B cell (primary cell): Measurements from ENCODE around the gene ZNF652. TPM values are rescaled to one million over a fixed set of nuclear protein-coding genes. Genes with fewer than 3 reads are reported as not detected.

Source experiments
- ATAC-seq: fragments of 200-7000 bp; cut with Tn5 transposase; one replicate; pipeline ENCODE4 v1.10.0; 2021; ENCODE audit warnings: low read depth, mild to moderate bottlenecking, moderate number of reproducible peaks, moderate library complexity
- CTCF ChIA-PET: fragments of 350-600 bp; sonication (Branson Sonifier 250); formaldehyde crosslinking; loops from one replicate; lab custom pipeline; 2021; ENCODE audit warnings: antibody characterized with exemption, inconsistent platforms; lab: Charles Lee
- POLR2A ChIA-PET: fragments of 350-600 bp; sonication (Branson Sonifier 250); formaldehyde crosslinking; loops from one replicate; lab custom pipeline; 2021; ENCODE audit warnings: antibody characterized with exemption; lab: Charles Lee
- DNase-seq: peaks from one replicate; pipeline ENCODE4 v3.0.0; 2013
- H2AFZ ChIP-seq: 2 replicates; pipeline ENCODE4 v1.6.1; 2012; ENCODE audit warnings: mild to moderate bottlenecking, low read depth, low read length; ENCODE audit not compliant: insufficient read depth, poor library complexity, severe bottlenecking
- H3K27ac ChIP-seq, 2 donors: 1 replicate in 1 of 2; 2 replicates in 1 of 2; pipeline ENCODE4 v1.5.1; 2012 to 2013; ENCODE audit warnings: low read length in 2 of 2, mild to moderate bottlenecking in 2 of 2, moderate library complexity in 1 of 2
- H3K27me3 ChIP-seq, 4 experiments: fragments of 200-600 bp in 1 of 4; sonication (generic) in 1 of 4; replicated peaks in 1 of 4; 1 replicate in 2 of 4; 2 replicates in 2 of 4; pipeline versions ENCODE4 v1.6.1 to v1.7.0; 2013 to 2016; ENCODE audit warnings: low read length in 3 of 4, mild to moderate bottlenecking in 2 of 4, mixed read lengths in 1 of 4, moderate library complexity in 1 of 4; ENCODE audit not compliant: insufficient read depth in 4 of 4, control insufficient read depth in 3 of 4; ENCODE audit errors: control extremely low read depth in 1 of 4
- H3K36me3 ChIP-seq, 2 experiments: replicated peaks in 1 of 2; 1 replicate in 1 of 2; 2 replicates in 1 of 2; pipeline versions ENCODE4 v1.6.1 to v1.7.1; 2013; ENCODE audit warnings: low read length in 1 of 2; ENCODE audit not compliant: insufficient read depth in 2 of 2, control insufficient read depth in 1 of 2; ENCODE audit errors: control extremely low read depth in 1 of 2, extremely low read depth in 1 of 2
- H3K4me1 ChIP-seq, 2 donors: fragments of 200-600 bp in 1 of 2; sonication (generic) in 1 of 2; 1 replicate in 1 of 2; 2 replicates in 1 of 2; pipeline versions ENCODE4 v1.5.1 to v1.6.1; 2013 to 2017; ENCODE audit warnings: low read length in 2 of 2; ENCODE audit not compliant: control insufficient read depth in 2 of 2, insufficient read depth in 2 of 2
- H3K4me2 ChIP-seq: replicated peaks from 2 replicates; pipeline ENCODE3; 2012; ENCODE audit warnings: mild to moderate bottlenecking, low read depth, low read length; ENCODE audit not compliant: poor library complexity, severe bottlenecking
- H3K4me3 ChIP-seq, 5 experiments: fragments of 200-600 bp in 1 of 5; sonication (generic) in 1 of 5; 1 replicate in 3 of 5; 2 replicates in 2 of 5; pipeline versions ENCODE4 v1.5.1 to v1.7.0; 2011 to 2016; ENCODE audit warnings: low read length in 4 of 5, mild to moderate bottlenecking in 4 of 5, low read depth in 2 of 5, control low read depth in 1 of 5, moderate library complexity in 1 of 5; ENCODE audit not compliant: insufficient read depth in 1 of 5; ENCODE audit errors: control extremely low read depth in 1 of 5, extremely low read depth in 1 of 5
- H3K79me2 ChIP-seq: fragments of 200-600 bp; sonication (generic); one replicate; pipeline ENCODE4 v1.6.0; 2016; ENCODE audit warnings: low read length; ENCODE audit not compliant: control insufficient read depth, insufficient read depth
- H3K9ac ChIP-seq: fragments of 200-600 bp; sonication (generic); 2 replicates; pipeline ENCODE4 v1.6.1; 2017; ENCODE audit warnings: mild to moderate bottlenecking, low read length, moderate library complexity
- H3K9me3 ChIP-seq, 3 donors: one replicate each; pipeline versions ENCODE4 v1.6.1 to v1.7.1; 2013; ENCODE audit warnings: low read length in 2 of 3; ENCODE audit not compliant: control insufficient read depth in 2 of 3, insufficient read depth in 1 of 3; ENCODE audit errors: control extremely low read depth in 1 of 3
- H4K20me1 ChIP-seq: 2 replicates; pipeline ENCODE4 v1.6.0; 2012; ENCODE audit warnings: mild to moderate bottlenecking, low read length; ENCODE audit not compliant: insufficient read depth, control insufficient read depth, poor library complexity, severe bottlenecking
- H3K27ac Mint-ChIP-seq: one replicate; pipeline ENCODE4 v1.8.0; 2021; ENCODE audit warnings: mixed read lengths
- H3K27me3 Mint-ChIP-seq: one replicate; pipeline ENCODE4 v1.8.0; 2021; ENCODE audit warnings: mixed read lengths
- H3K4me1 Mint-ChIP-seq: one replicate; pipeline ENCODE4 v1.8.0; 2021; ENCODE audit warnings: mixed read lengths
- H3K4me3 Mint-ChIP-seq: one replicate; pipeline ENCODE4 v1.8.0; 2021; ENCODE audit warnings: mixed read lengths
- H3K9me3 Mint-ChIP-seq: one replicate; pipeline ENCODE4 v1.8.0; 2022; ENCODE audit warnings: mixed read lengths; ENCODE audit not compliant: insufficient read depth
- CTCF ChIP-seq: fragments of 200-600 bp; IDR thresholded peaks from one replicate; pipeline ENCODE4 v1.8.0; 2022; ENCODE audit warnings: antibody characterized with exemption, mild to moderate bottlenecking
- EZH2 ChIP-seq: IDR thresholded peaks from 2 replicates; pipeline ENCODE4 v1.6.1; 2012; ENCODE audit warnings: borderline replicate concordance, low read depth, mild to moderate bottlenecking, moderate library complexity, low read length; ENCODE audit not compliant: insufficient read depth, poor library complexity, severe bottlenecking
- WGBS: methylation state at CpG from one replicate; pipeline ENCODE4 v1.1.5; 2013; ENCODE audit warnings: missing lambda C conversion rate; ENCODE audit not compliant: insufficient coverage; 5-methylcytosine and 5-hydroxymethylcytosine counted together
- intact Hi-C: fragments of 100-400 bp; cut with micrococcal nuclease; formaldehyde crosslinking; loops from one replicate; pipeline ENCODE4 v1.10.0; 2022
- polyA plus RNA-seq: library from polyadenylated mRNA; depleted of rRNA; stranded (reverse); fragments of >200 nt; gene quantifications from 2 replicates; pipeline ENCODE4 v1.2.3, GENCODE V29; 2012
- total RNA-seq, 2 donors: library from RNA; stranded (reverse); fragments of 120-200 nt in 1 of 2; gene quantifications; 1 replicate in 1 of 2; 2 replicates in 1 of 2; pipeline versions ENCODE4 v1.2.3 to v1.2.4, GENCODE V29; 2013 to 2022

ZNF652 gene
- total and polyA plus RNA-seq, 2 donors (not counting 1 experiment from before 2014, with no cell fraction given) = 19.4 to 86.2 TPM

GRCh38 chr17:49386373-49386772 lies 24.3 kb upstream of the ZNF652 start:
- Histone ChIP-seq H3K9ac (no peak overlapping the region), H3K27me3 (no peaks in the 10 kb centered on the region), H3K9me3 (peaks cover 0 to 5% (median 0%) of the 10 kb centered on the region in 3 donors), H3K4me2 (no peak overlapping the region), H2AFZ (no peak overlapping the region), H3K27ac (no peak overlapping the region), H3K4me3 (no peak overlapping the region), H3K36me3 (no peaks in the 10 kb centered on the region), H4K20me1 (no peaks in the 10 kb centered on the region), H3K79me2 (peaks cover 4% of the 10 kb centered on the region), H3K4me1 (peaks cover 61 to 73% of the 10 kb centered on the region in 2 donors)
- peaks cover 67% of the 10 kb centered on the region for H3K4me1 Mint-ChIP-seq
- ChIA-PET POLR2A (no interaction called here), CTCF (interaction anchor here (1.0 to 16.1 kb wide), 7 partner anchors 8 to 70 kb away, joined by 3 to 368 read pairs (median 4); no protein-coding TSS in a partner anchor)
- intact Hi-C loops = no loop called here
- no peak for DNase-seq
- TF ChIP-seq CTCF = no peak
- H3K9me3 Mint-ChIP-seq = no peaks in the 10 kb centered on the region
- H3K27me3 Mint-ChIP-seq = no peaks in the 10 kb centered on the region
- H3K27ac Mint-ChIP-seq = no peak overlapping the region
- no peak for ATAC-seq
- H3K4me3 Mint-ChIP-seq = no peak overlapping the region
- 98% methylated on average over 8 of the region's 10 CpGs for WGBS

GRCh38 chr17:49384951-49385350 lies 22.9 kb upstream of the ZNF652 start:
- Mint-ChIP-seq H3K4me1 (peaks cover 60% of the 10 kb centered on the region), H3K9me3 (no peaks in the 10 kb centered on the region), H3K27me3 (no peaks in the 10 kb centered on the region), H3K27ac (no peak overlapping the region), H3K4me3 (no peak overlapping the region)
- H3K27me3 ChIP-seq = no peaks in the 10 kb centered on the region
- ATAC-seq (no peak), DNase-seq (no peak)
- no peaks in the 10 kb centered on the region for H3K36me3 ChIP-seq
- H3K4me2 ChIP-seq = no peak overlapping the region
- no peak overlapping the region for H3K9ac ChIP-seq
- H3K79me2 ChIP-seq = peaks cover 4% of the 10 kb centered on the region
- no peak overlapping the region for H3K27ac ChIP-seq
- ChIA-PET POLR2A (interaction anchor here (1.1 kb wide), 1 partner anchor 14 kb away, joined by 5 read pairs; no protein-coding TSS in a partner anchor), CTCF (interaction anchor here (0.6 to 16.1 kb wide), 7 partner anchors 11 to 69 kb away, joined by 3 to 368 read pairs (median 4); no protein-coding TSS in a partner anchor)
- H2AFZ ChIP-seq = no peak overlapping the region
- no peaks in the 10 kb centered on the region for H4K20me1 ChIP-seq
- H3K4me3 ChIP-seq = no peak overlapping the region
- TF ChIP-seq EZH2 (no peak), CTCF (no peak)
- peaks cover 52 to 65% of the 10 kb centered on the region in 2 donors for H3K4me1 ChIP-seq
- WGBS = no CpG with 5 or more reads among the region's 4 CpGs
- peaks cover 0 to 5% (median 0%) of the 10 kb centered on the region in 3 donors for H3K9me3 ChIP-seq
- intact Hi-C loops = no loop called here
